Mucosa of descending colon (tissue), 3 donors: Measurements from ENCODE around the gene SYNDIG1. TPM values are rescaled to one million over a fixed set of nuclear protein-coding genes. Genes with fewer than 3 reads are reported as not detected.

Experiments
- ATAC-seq: fragments of 200-7000 bp; cut with Tn5 transposase; one replicate; pipeline ENCODE4 v1.9.1; 2020; ENCODE audit warnings: mild to moderate bottlenecking, moderate library complexity
- DNase-seq, 3 donors: peaks; one replicate each; pipeline ENCODE4 v3.0.0-alpha.2; 2020
- H3K36me3 ChIP-seq: fragments of 200-600 bp; one replicate; pipeline ENCODE4 v1.8.0; 2021; ENCODE audit warnings: low read depth, mild to moderate bottlenecking
- H3K4me1 ChIP-seq: fragments of 200-600 bp; one replicate; pipeline ENCODE4 v1.8.0; 2021; ENCODE audit warnings: low read depth, mild to moderate bottlenecking
- H3K4me3 ChIP-seq: fragments of 200-600 bp; one replicate; pipeline ENCODE4 v1.8.0; 2021; ENCODE audit warnings: mild to moderate bottlenecking
- H3K9me3 ChIP-seq: fragments of 200-600 bp; one replicate; pipeline ENCODE4 v1.8.0; 2021; ENCODE audit warnings: mild to moderate bottlenecking
- intact Hi-C, 2 donors: fragments of 100-400 bp; cut with DNase I in 1 of 2; cut with micrococcal nuclease in 1 of 2; formaldehyde crosslinking; loops; one replicate each; pipeline versions ENCODE4 v1.11.0 to v1.11.1; 2022; cut with DNase I, micrococcal nuclease
- total RNA-seq, 3 donors: library from RNA; stranded (reverse); fragmentation: NEBNext Ultra II Directional in 2 of 3; extraction: Animal tissue kit (Norgen Biotek cat#: 25700) in 2 of 3; gene quantifications; one replicate each; pipeline versions ENCODE4 v1.2.1 to v1.2.4, GENCODE V29; 2021 to 2023
- TF ChIP-seq, protein P1 (sequence below): fragments of 200-600 bp; IDR thresholded peaks from one replicate; pipeline ENCODE4 v1.8.0; 2022; ENCODE audit warnings: antibody characterized with exemption, mild to moderate bottlenecking
- donor health status: DM: no; HTN: no; CAD: no; lungs with moderate emphysema.
- donor health status: DM: no; HTN: no; CAD: no.
- donor health status: DM: no; HTN: yes; CAD: no.

The SYNDIG1 gene
- total RNA-seq, 3 donors from 2014 or later: 0.12 to 0.46 (median 0.35) TPM

- intact Hi-C loops: no loop called here
- TF ChIP-seq, protein P1, sequence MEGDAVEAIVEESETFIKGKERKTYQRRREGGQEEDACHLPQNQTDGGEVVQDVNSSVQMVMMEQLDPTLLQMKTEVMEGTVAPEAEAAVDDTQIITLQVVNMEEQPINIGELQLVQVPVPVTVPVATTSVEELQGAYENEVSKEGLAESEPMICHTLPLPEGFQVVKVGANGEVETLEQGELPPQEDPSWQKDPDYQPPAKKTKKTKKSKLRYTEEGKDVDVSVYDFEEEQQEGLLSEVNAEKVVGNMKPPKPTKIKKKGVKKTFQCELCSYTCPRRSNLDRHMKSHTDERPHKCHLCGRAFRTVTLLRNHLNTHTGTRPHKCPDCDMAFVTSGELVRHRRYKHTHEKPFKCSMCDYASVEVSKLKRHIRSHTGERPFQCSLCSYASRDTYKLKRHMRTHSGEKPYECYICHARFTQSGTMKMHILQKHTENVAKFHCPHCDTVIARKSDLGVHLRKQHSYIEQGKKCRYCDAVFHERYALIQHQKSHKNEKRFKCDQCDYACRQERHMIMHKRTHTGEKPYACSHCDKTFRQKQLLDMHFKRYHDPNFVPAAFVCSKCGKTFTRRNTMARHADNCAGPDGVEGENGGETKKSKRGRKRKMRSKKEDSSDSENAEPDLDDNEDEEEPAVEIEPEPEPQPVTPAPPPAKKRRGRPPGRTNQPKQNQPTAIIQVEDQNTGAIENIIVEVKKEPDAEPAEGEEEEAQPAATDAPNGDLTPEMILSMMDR: no peak
- ATAC-seq (no peak), DNase-seq (no peak)
- no peaks in the 10 kb centered on the region for H3K9me3 ChIP-seq
- no peaks in the 10 kb centered on the region for H3K36me3 ChIP-seq
- no peak overlapping the region for H3K4me3 ChIP-seq
- no peaks in the 10 kb centered on the region for H3K4me1 ChIP-seq
These were observed 198.4 kb downstream of the SYNDIG1 start for GRCh38 chr20:24667689-24668383.

GRCh38 chr20:24668384-24668702 is 198.9 kb downstream of the SYNDIG1 start:
- H3K4me1 ChIP-seq: no peaks in the 10 kb centered on the region
- ATAC-seq (no peak), DNase-seq (no peak)
- no peak overlapping the region for H3K4me3 ChIP-seq
- no peaks in the 10 kb centered on the region for H3K36me3 ChIP-seq
- TF ChIP-seq, protein P1: no peak
- intact Hi-C loops: no loop called here
- no peaks in the 10 kb centered on the region for H3K9me3 ChIP-seq

GRCh38 chr20:24668791-24669190 is 199.4 kb downstream of the SYNDIG1 start:
- TF ChIP-seq, protein P1: no peak
- intact Hi-C loops: no loop called here

GRCh38 chr20:24669701-24670100 is 200.3 kb downstream of the SYNDIG1 start:
- Histone ChIP-seq H3K4me3 (no peak overlapping the region), H3K9me3 (no peaks in the 10 kb centered on the region), H3K36me3 (no peaks in the 10 kb centered on the region), H3K4me1 (no peaks in the 10 kb centered on the region)
- intact Hi-C loops: no loop called here
- TF ChIP-seq, protein P1: no peak
- no peak for ATAC-seq
- DNase-seq: peak in 1 of 3 donors; percentile 8

More at GRCh38 chr20:24668791-24669190, 199.4 kb downstream of the SYNDIG1 start:
- ATAC-seq: no peak
- no peaks in the 10 kb centered on the region for H3K36me3 ChIP-seq
- no peak for DNase-seq
- no peaks in the 10 kb centered on the region for H3K9me3 ChIP-seq
- no peaks in the 10 kb centered on the region for H3K4me1 ChIP-seq
- H3K4me3 ChIP-seq: no peak overlapping the region

- H3K36me3 ChIP-seq: no peaks in the 10 kb centered on the region
- intact Hi-C loops: no loop called here
- no peaks in the 10 kb centered on the region for H3K9me3 ChIP-seq
- ATAC-seq: no peak
- DNase-seq: peak in 1 of 3 donors; percentile 31
- TF ChIP-seq, protein P1: no peak
- no peak overlapping the region for H3K4me3 ChIP-seq
- H3K4me1 ChIP-seq: no peaks in the 10 kb centered on the region
These were observed 201.0 kb downstream of the SYNDIG1 start for GRCh38 chr20:24670341-24670872.
